H9 (cell line): ENCODE measurements around the gene TMEM134. TPM values are rescaled to one million over a fixed set of nuclear protein-coding genes. Genes with fewer than 3 reads are reported as not detected.

ENCODE experiments used
- DNase-seq: peaks from one replicate; pipeline ENCODE4 v3.0.0-alpha.2; 2017
- H2AFZ ChIP-seq: one replicate; pipeline ENCODE4 v1.6.1; 2013; ENCODE audit warnings: mild to moderate bottlenecking, low read length, control low read depth, moderate library complexity
- H2AK5ac ChIP-seq: 2 replicates; pipeline ENCODE4 v1.6.1; 2013; ENCODE audit warnings: low read length, control low read depth, mixed read lengths; ENCODE audit not compliant: insufficient read length
- H2BK120ac ChIP-seq: one replicate; pipeline ENCODE4 v1.6.1; 2013; ENCODE audit warnings: low read depth, mild to moderate bottlenecking, low read length, control low read depth, inconsistent platforms; ENCODE audit not compliant: poor library complexity, severe bottlenecking
- H2BK12ac ChIP-seq: 2 replicates; pipeline ENCODE4 v1.6.1; 2013; ENCODE audit warnings: low read length, control low read depth, mixed read lengths, low read depth; ENCODE audit not compliant: insufficient read length
- H2BK15ac ChIP-seq: 2 replicates; pipeline ENCODE4 v1.6.1; 2013; ENCODE audit warnings: low read depth, low read length, control low read depth
- H2BK20ac ChIP-seq: one replicate; pipeline ENCODE4 v1.6.1; 2013; ENCODE audit warnings: low read depth, mild to moderate bottlenecking, low read length, control low read depth, inconsistent platforms; ENCODE audit not compliant: poor library complexity, severe bottlenecking
- H2BK5ac ChIP-seq: 2 replicates; pipeline ENCODE4 v1.6.1; 2013; ENCODE audit warnings: low read length, control low read depth, mixed read lengths; ENCODE audit not compliant: insufficient read length
- H3K14ac ChIP-seq: 2 replicates; pipeline ENCODE4 v1.6.1; 2013; ENCODE audit warnings: low read length, control low read depth; ENCODE audit not compliant: insufficient read depth
- H3K18ac ChIP-seq: 2 replicates; pipeline ENCODE4 v1.6.1; 2013; ENCODE audit warnings: low read depth, mild to moderate bottlenecking, mixed read lengths, low read length, control low read depth; ENCODE audit not compliant: insufficient read length
- H3K23ac ChIP-seq: 2 replicates; pipeline ENCODE4 v1.6.1; 2013; ENCODE audit warnings: low read length, control low read depth, mixed read lengths, low read depth; ENCODE audit not compliant: insufficient read length
- H3K23me2 ChIP-seq: 2 replicates; pipeline ENCODE4 v1.6.1; 2013; ENCODE audit warnings: low read depth, mild to moderate bottlenecking, mixed read lengths, low read length, control low read depth; ENCODE audit not compliant: insufficient read length, poor library complexity, severe bottlenecking
- H3K27ac ChIP-seq: 2 replicates; pipeline ENCODE4 v1.5.1; 2013; ENCODE audit warnings: low read length, control low read depth, mixed read lengths, low read depth; ENCODE audit not compliant: insufficient read length
- H3K27me3 ChIP-seq: 2 replicates; pipeline ENCODE4 v1.6.1; 2013; ENCODE audit warnings: low read length, control low read depth, inconsistent platforms; ENCODE audit not compliant: insufficient read depth
- H3K4ac ChIP-seq: 2 replicates; pipeline ENCODE4 v1.6.1; 2013; ENCODE audit warnings: low read depth, mild to moderate bottlenecking, control low read depth, inconsistent platforms, low read length, moderate library complexity
- H3K4me1 ChIP-seq: 2 replicates; pipeline ENCODE4 v1.6.1; 2013; ENCODE audit warnings: low read length, control low read depth, inconsistent platforms; ENCODE audit not compliant: insufficient read depth
- H3K4me2 ChIP-seq: 2 replicates; pipeline ENCODE4 v1.6.1; 2013; ENCODE audit warnings: low read length, control low read depth, mixed read lengths; ENCODE audit not compliant: insufficient read length, insufficient read depth
- H3K56ac ChIP-seq: 2 replicates; pipeline ENCODE4 v1.6.1; 2013; ENCODE audit warnings: low read depth, mild to moderate bottlenecking, mixed read lengths, low read length, control low read depth; ENCODE audit not compliant: insufficient read length
- H3K79me1 ChIP-seq: 2 replicates; pipeline ENCODE4 v1.6.1; 2013; ENCODE audit warnings: low read depth, mild to moderate bottlenecking, moderate library complexity, low read length, control low read depth, inconsistent platforms; ENCODE audit not compliant: insufficient read depth, poor library complexity, severe bottlenecking
- H3K79me2 ChIP-seq: 2 replicates; pipeline ENCODE4 v1.6.1; 2013; ENCODE audit warnings: low read length, control low read depth, inconsistent platforms; ENCODE audit not compliant: insufficient read depth
- H3K9ac ChIP-seq: 2 replicates; pipeline ENCODE4 v1.6.1; 2013; ENCODE audit warnings: low read length, control low read depth, mixed read lengths; ENCODE audit not compliant: insufficient read length; ENCODE audit errors: extremely low read depth
- H3K9me3 ChIP-seq: one replicate; pipeline ENCODE4 v1.6.1; 2013; ENCODE audit warnings: low read depth, low read length, inconsistent platforms; ENCODE audit not compliant: control insufficient read depth
- H3T11ph ChIP-seq: one replicate; pipeline ENCODE4 v1.6.1; 2013; ENCODE audit warnings: mild to moderate bottlenecking, low read length, control low read depth, inconsistent platforms
- H4K20me1 ChIP-seq: one replicate; pipeline ENCODE4 v1.6.1; 2013; ENCODE audit not compliant: control insufficient read depth, insufficient read length, insufficient read depth
- H4K5ac ChIP-seq: 2 replicates; pipeline ENCODE4 v1.6.1; 2013; ENCODE audit warnings: low read depth, mild to moderate bottlenecking, mixed read lengths, low read length, control low read depth; ENCODE audit not compliant: insufficient read length
- H4K8ac ChIP-seq: replicated peaks from 2 replicates; pipeline ENCODE4 v1.6.1; 2013; ENCODE audit warnings: low read length, control low read depth, mixed read lengths, low read depth; ENCODE audit not compliant: insufficient read length
- H4K91ac ChIP-seq: 2 replicates; pipeline ENCODE4 v1.6.1; 2013; ENCODE audit warnings: low read depth, mild to moderate bottlenecking, moderate library complexity, mixed read lengths, low read length, control low read depth; ENCODE audit not compliant: insufficient read length
- H3K27ac Mint-ChIP-seq, 3 experiments: 2 replicates in 2 of 3; 3 replicates in 1 of 3; pipeline ENCODE4 v1.8.0; 2020 to 2021; ENCODE audit warnings: mixed read lengths in 3 of 3, mild to moderate bottlenecking in 1 of 3, moderate library complexity in 1 of 3
- H3K27me3 Mint-ChIP-seq: 2 replicates; pipeline ENCODE4 v1.8.0; 2021; ENCODE audit warnings: low read depth, mild to moderate bottlenecking, moderate library complexity, mixed read lengths
- H3K36me3 Mint-ChIP-seq, 3 experiments: 2 replicates in 2 of 3; 3 replicates in 1 of 3; pipeline ENCODE4 v1.8.0; 2020 to 2021; ENCODE audit warnings: low read depth in 3 of 3, mixed read lengths in 3 of 3; ENCODE audit not compliant: insufficient read depth in 1 of 3
- H3K4me1 Mint-ChIP-seq, 2 experiments: 2 replicates each; pipeline ENCODE4 v1.8.0; 2020; ENCODE audit warnings: mixed read lengths in 2 of 2
- H3K4me3 Mint-ChIP-seq, 2 experiments: 2 replicates in 1 of 2; 3 replicates in 1 of 2; pipeline ENCODE4 v1.8.0; 2020 to 2021; ENCODE audit warnings: mild to moderate bottlenecking in 2 of 2, mixed read lengths in 2 of 2, moderate library complexity in 1 of 2
- H3K9me3 Mint-ChIP-seq, 2 experiments: 2 replicates in 1 of 2; 3 replicates in 1 of 2; pipeline ENCODE4 v1.8.0; 2020; ENCODE audit warnings: mild to moderate bottlenecking in 2 of 2, mixed read lengths in 2 of 2, moderate library complexity in 1 of 2
- CTCF ChIP-seq: fragments of 200-600 bp; sonication (generic); conservative IDR thresholded peaks from 3 replicates; pipeline ENCODE4 v1.8.0; 2021; ENCODE audit warnings: antibody characterized with exemption, mild to moderate bottlenecking
- WGBS: extraction: QIAGEN DNeasy Blood & Tissue Kit; methylation state at CpG from one replicate; pipeline ENCODE4 v1.1.7; 2013; ENCODE audit warnings: missing lambda C conversion rate, low lambda C conversion rate, mixed read lengths; ENCODE audit not compliant: insufficient read length; ENCODE audit errors: extremely low coverage; 5-methylcytosine and 5-hydroxymethylcytosine counted together
- total RNA-seq: library from RNA; stranded (reverse); gene quantifications from 2 replicates; pipeline ENCODE4 v1.2.1, GENCODE V29; 2021

Gene TMEM134
- total RNA-seq, 1 experiment from 2014 or later: 53.6 TPM

GRCh38 chr11:67441731-67442351, 27.2 kb downstream of the TMEM134 start:
- no peak overlapping the region; a peak in 1 of 7 replicates for H3K27ac Mint-ChIP-seq
- WGBS: no CpG with 5 or more reads among the region's 28 CpGs
- TF ChIP-seq CTCF: no peak

More at GRCh38 chr11:67441731-67442351, 27.2 kb downstream of the TMEM134 start:
- no peaks in the 10 kb centered on the region for H4K20me1 ChIP-seq
- DNase-seq: no peak
- Mint-ChIP-seq H3K27me3 (peaks cover 5% of the 10 kb centered on the region; the same call in 1 of the 2 replicates), H3K9me3 (no peaks in the 10 kb centered on the region), H3K36me3 (peaks cover 10 to 29% (median 28%) of the 10 kb centered on the region in 3 experiments; a peak in 5 of 7 replicates), H3K4me3 (peak overlapping the region; percentile 84 to 94), H3K4me1 (peaks cover 0 to 11% of the 10 kb centered on the region in 2 experiments; a peak in 3 of 4 replicates)
- H2AK5ac ChIP-seq: no peak overlapping the region
- no peak overlapping the region for H3T11ph ChIP-seq
- no peak overlapping the region for H4K8ac ChIP-seq
- peaks cover 4% of the 10 kb centered on the region for H3K23me2 ChIP-seq
- H3K56ac ChIP-seq: no peak overlapping the region
- peak overlapping the region; percentile 79 for H3K4me2 ChIP-seq
- no peaks in the 10 kb centered on the region for H3K27me3 ChIP-seq
- no peak overlapping the region for H2BK12ac ChIP-seq
- H4K91ac ChIP-seq: no peak overlapping the region
- H3K9ac ChIP-seq: no peak overlapping the region
- H3K23ac ChIP-seq: no peak overlapping the region
- no peak overlapping the region for H3K14ac ChIP-seq
- H3K27ac ChIP-seq: no peak overlapping the region
- H3K4ac ChIP-seq: no peak overlapping the region
- no peak overlapping the region for H2BK15ac ChIP-seq
- H3K4me1 ChIP-seq: no peaks in the 10 kb centered on the region
- H3K79me2 ChIP-seq: no peaks in the 10 kb centered on the region
- no peak overlapping the region for H2BK120ac ChIP-seq
- no peaks in the 10 kb centered on the region for H3K9me3 ChIP-seq
- no peak overlapping the region for H2BK20ac ChIP-seq
- H3K79me1 ChIP-seq: no peaks in the 10 kb centered on the region
- H3K18ac ChIP-seq: no peak overlapping the region
- H2BK5ac ChIP-seq: no peak overlapping the region
- H4K5ac ChIP-seq: no peak overlapping the region
- H2AFZ ChIP-seq: no peak overlapping the region
